NCI-H2081 (cell line): ENCODE results near the gene EIF2S3B.

ENCODE experiments used
- DNase-seq, 2 experiments: peaks; one replicate each; lab custom pipeline; 2025; lab: John Stamatoyannopoulos, UW

Gene EIF2S3B

DNA sequence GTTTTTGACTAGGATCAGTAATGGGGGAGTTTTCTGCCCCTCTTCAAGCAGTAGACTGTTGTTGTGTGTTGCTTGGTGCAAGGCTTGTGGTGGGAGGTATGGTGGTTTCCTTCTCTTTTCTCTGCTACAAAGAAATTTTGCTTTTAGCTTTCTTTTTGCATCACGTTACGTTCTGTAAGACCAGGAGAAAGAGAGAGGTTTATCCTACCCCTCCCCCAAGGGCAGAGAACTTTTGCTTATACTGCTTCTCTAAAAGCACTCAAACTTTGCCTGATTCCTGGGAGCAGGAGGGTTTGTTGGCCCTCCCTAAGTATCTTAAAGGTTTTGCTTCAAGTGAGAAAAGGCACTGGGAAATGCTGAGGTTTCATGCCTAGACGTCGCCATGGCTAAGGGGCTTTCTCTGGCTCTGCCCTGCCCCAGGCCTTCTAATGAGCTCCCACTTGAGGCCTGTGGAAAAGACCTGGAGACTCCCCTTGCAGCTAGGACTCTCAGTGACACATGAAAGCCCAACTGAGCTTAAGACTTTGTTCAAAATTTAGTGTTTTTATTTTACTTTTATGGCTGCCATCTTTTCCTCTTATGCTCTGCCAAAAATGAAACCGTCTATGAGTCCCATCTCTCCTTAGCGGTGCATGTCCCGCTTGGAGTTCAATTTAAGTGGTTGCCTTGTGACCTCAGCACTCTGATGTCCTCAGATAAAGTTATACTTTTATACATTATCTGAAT, 49.2 kb downstream of the EIF2S3B start:
- no peak for DNase-seq

DNA sequence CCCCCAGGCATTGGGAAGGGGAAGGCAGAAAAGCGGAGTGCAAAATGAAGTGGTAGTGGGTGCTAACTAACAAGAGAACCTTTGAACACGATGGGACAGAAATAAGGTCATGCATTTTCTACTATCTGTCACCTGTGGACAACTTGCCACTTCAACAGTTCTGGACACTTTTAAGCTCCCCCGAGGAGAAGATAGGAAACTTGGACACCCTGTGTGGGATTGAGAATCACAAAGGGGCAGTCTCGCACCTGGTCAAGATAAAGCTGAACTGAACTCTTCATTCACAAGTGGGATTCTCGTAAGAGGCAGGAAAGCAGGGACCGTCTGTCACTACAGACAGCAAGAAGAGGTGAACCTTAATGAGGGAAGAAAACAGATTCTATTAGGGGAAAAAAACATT, 51.6 kb downstream of the EIF2S3B start:
- DNase-seq = no peak

GRCh38 chr12:10557766-10558165, 52.1 kb downstream of the EIF2S3B start:
- no peak for DNase-seq
